Naive B cell (primary cell): Measurements from ENCODE around the gene MAGEA9. TPM values are rescaled to one million over a fixed set of nuclear protein-coding genes. Genes with fewer than 3 reads are reported as not detected.
"Not testable (repeated sequence)": the region's sequence is repeated elsewhere in the genome, so short reads cannot be mapped to it uniquely, and the experiment has no call there.

Experiments used
- ATAC-seq, 2 donors: fragments of 150-1000 bp; cut with Tn5 transposase; 2 replicates each; pipeline ENCODE4 v1.10.0; 2021; ENCODE audit warnings: low read depth in 2 of 2, mild to moderate bottlenecking in 2 of 2, moderate library complexity in 2 of 2
- DNase-seq: peaks from one replicate; pipeline ENCODE4 v3.0.0; 2022
- H3K27ac Mint-ChIP-seq, 6 donors: one replicate each; pipeline ENCODE4 v1.8.0; 2020 to 2022; ENCODE audit warnings: mild to moderate bottlenecking in 6 of 6, mixed read lengths in 6 of 6, moderate library complexity in 5 of 6, inconsistent platforms in 2 of 6
- H3K27me3 Mint-ChIP-seq, 3 donors: one replicate each; pipeline ENCODE4 v1.8.0; 2021 to 2022; ENCODE audit warnings: mixed read lengths in 3 of 3, mild to moderate bottlenecking in 1 of 3
- H3K36me3 Mint-ChIP-seq, 2 donors: one replicate each; pipeline ENCODE4 v1.8.0; 2020 to 2022; ENCODE audit warnings: mixed read lengths in 2 of 2, inconsistent platforms in 1 of 2, mild to moderate bottlenecking in 1 of 2
- H3K4me1 Mint-ChIP-seq, 3 donors: one replicate each; pipeline ENCODE4 v1.8.0; 2020 to 2022; ENCODE audit warnings: mixed read lengths in 3 of 3, inconsistent platforms in 1 of 3, mild to moderate bottlenecking in 1 of 3, moderate library complexity in 1 of 3
- H3K4me3 Mint-ChIP-seq, 8 donors: one replicate each; pipeline ENCODE4 v1.8.0; 2020 to 2022; ENCODE audit warnings: mild to moderate bottlenecking in 8 of 8, mixed read lengths in 8 of 8, moderate library complexity in 8 of 8, inconsistent platforms in 2 of 8
- H3K9me3 Mint-ChIP-seq, 7 donors: one replicate each; pipeline ENCODE4 v1.8.0; 2020 to 2022; ENCODE audit warnings: mixed read lengths in 7 of 7, mild to moderate bottlenecking in 5 of 7, inconsistent platforms in 2 of 7, moderate library complexity in 1 of 7
- polyA plus RNA-seq, 6 donors: library from polyadenylated mRNA; unstranded; fragments of 300-500 nt; fragmentation: Illumina TruSeq; gene quantifications; one replicate each; pipeline ENCODE4 v1.2.3, GENCODE V29; 2021; ENCODE audit warnings: low read depth in 6 of 6

MAGEA9 gene
- polyA plus RNA-seq, 6 donors from 2014 or later, result not detected

GRCh38 chrX:149830192-149830873, 48.6 kb downstream of the MAGEA9 start:
- peak overlapping the region; percentile 69 to 92 (median 80) for H3K4me3 Mint-ChIP-seq
- no peaks in the 10 kb centered on the region for H3K36me3 Mint-ChIP-seq
- peaks cover 8 to 24% (median 16%) of the 10 kb centered on the region in 3 donors for H3K4me1 Mint-ChIP-seq
- H3K27ac Mint-ChIP-seq, result peak overlapping the region; percentile 5 to 95 (median 70)
- ATAC-seq, result peak; percentile 67 to 73
- peaks cover 0 to 2% (median 0%) of the 10 kb centered on the region in 7 donors for H3K9me3 Mint-ChIP-seq
- H3K27me3 Mint-ChIP-seq, result peaks cover 0 to 23% (median 17%) of the 10 kb centered on the region in 3 donors
- DNase-seq, result no peak

- Mint-ChIP-seq H3K27ac (no peak overlapping the region), H3K9me3 (peaks cover 0 to 2% (median 0%) of the 10 kb centered on the region in 7 donors), H3K4me1 (peaks cover 8 to 22% (median 16%) of the 10 kb centered on the region in 3 donors), H3K36me3 (no peaks in the 10 kb centered on the region), H3K4me3 (no peak overlapping the region), H3K27me3 (peaks cover 0 to 19% (median 14%) of the 10 kb centered on the region in 3 donors)
- no peak for ATAC-seq
- DNase-seq, result no peak
Measured at GRCh38 chrX:149831473-149831872, 49.7 kb downstream of the MAGEA9 start.

- DNase-seq, H3K4me1 Mint-ChIP-seq, H3K36me3 Mint-ChIP-seq, H3K4me3 Mint-ChIP-seq, H3K9me3 Mint-ChIP-seq, H3K27ac Mint-ChIP-seq, ATAC-seq: not testable (repeated sequence)
- H3K27me3 Mint-ChIP-seq, result peaks cover 4 to 14% (median 12%) of the 10 kb centered on the region in 3 donors
Measured at GRCh38 chrX:149836728-149837127, 55.0 kb downstream of the MAGEA9 start.

GRCh38 chrX:149837167-149837566, 55.4 kb downstream of the MAGEA9 start:
- no peaks in the 10 kb centered on the region for H3K4me1 Mint-ChIP-seq
- H3K27ac Mint-ChIP-seq, result no peak overlapping the region
- no peak overlapping the region for H3K4me3 Mint-ChIP-seq
- DNase-seq (no peak), ATAC-seq (no peak)
- H3K9me3 Mint-ChIP-seq, result peaks cover 0 to 5% (median 0%) of the 10 kb centered on the region in 7 donors
- H3K27me3 Mint-ChIP-seq, result peaks cover 4 to 12% (median 12%) of the 10 kb centered on the region in 3 donors
- no peaks in the 10 kb centered on the region for H3K36me3 Mint-ChIP-seq

Other genes starting within 250 kb of the MAGEA9 start
- gene EOLA1, start 240.9 kb upstream of the MAGEA9 start, polyA plus RNA-seq, result 10 to 100 TPM; 10.6 to 27.8 (median 23.2) TPM
- gene HSFX3, start 232.0 kb upstream of the MAGEA9 start, polyA plus RNA-seq, result not detected
- not detected for gene MAGEA9B, start 194.5 kb upstream of the MAGEA9 start, polyA plus RNA-seq
- gene HSFX2, start 186.6 kb upstream of the MAGEA9 start, polyA plus RNA-seq, result under 1 TPM in 3 of 6 donors, not detected in 3; 0.18 to 0.72 (median 0.30) TPM
- 10 to 100 TPM in 5 of 6 donors, 1 to 10 TPM in 1; 9.1 to 23.7 (median 16.7) TPM for gene TMEM185A, start 150.1 kb upstream of the MAGEA9 start, polyA plus RNA-seq
- not detected for gene MAGEA11, start 69.9 kb upstream of the MAGEA9 start, polyA plus RNA-seq
- gene HSFX1, start 7.9 kb upstream of the MAGEA9 start, polyA plus RNA-seq, result under 1 TPM in 2 of 6 donors, not detected in 4; 0.24 to 0.32 TPM
- under 1 TPM in 1 of 6 donors, not detected in 5; 0.16 TPM for gene MAGEA8, start 99.3 kb downstream of the MAGEA9 start, polyA plus RNA-seq
- not detected for gene HSFX4, start 147.6 kb downstream of the MAGEA9 start, polyA plus RNA-seq
- 10 to 100 TPM; 10.9 to 34.8 (median 24.4) TPM for gene EOLA2, start 156.6 kb downstream of the MAGEA9 start, polyA plus RNA-seq